Measurements from ENCODE around the gene ZBTB20.

Gene ZBTB20

DNA sequence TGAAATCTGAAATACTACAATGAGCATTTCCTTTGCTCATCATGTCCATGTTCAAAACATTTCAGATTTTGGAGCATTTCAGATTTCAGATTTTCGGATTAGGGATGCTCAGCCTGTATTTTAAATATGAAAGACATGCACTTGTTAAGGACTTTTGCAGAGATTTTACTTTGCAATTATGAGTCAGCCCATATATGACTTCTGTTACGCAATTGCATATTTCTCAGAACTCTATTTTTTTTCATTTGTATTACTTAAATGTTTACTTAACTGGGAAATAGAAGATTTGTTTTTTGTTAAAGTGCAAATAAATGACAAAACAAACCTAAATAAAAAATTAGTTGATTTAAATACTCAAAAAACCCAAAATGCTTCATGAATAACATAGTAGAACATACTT is 376.2 kb downstream of the ZBTB20 start:
- no peak for DNase-seq (ENCODE audit: low read depth, low spot score)

DNA sequence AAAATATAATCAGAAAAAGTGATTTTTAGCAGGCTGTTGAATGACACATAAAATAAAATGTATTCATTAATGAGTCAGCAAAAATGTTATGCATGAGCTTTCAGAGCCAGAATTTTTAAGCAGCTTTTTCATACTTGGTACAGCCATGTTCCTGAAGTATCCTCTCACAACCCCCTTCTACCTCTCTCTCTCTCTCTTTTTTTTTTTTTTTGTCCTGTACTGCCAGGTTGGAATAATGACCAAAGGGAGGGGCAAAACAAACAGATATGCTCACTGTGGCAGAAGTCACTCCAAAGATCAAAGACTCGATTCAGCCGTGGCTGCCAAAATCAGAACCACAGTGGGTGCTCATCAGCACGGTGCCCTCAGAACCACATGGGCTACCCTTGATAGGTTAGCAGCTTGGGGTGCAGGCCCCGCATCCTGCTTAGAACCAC is 383.0 kb downstream of the ZBTB20 start:
- DNase-seq (ENCODE audit: low read depth, low spot score) = no peak

GRCh38 chr3:114762144-114762543 is 384.9 kb downstream of the ZBTB20 start:
- DNase-seq (ENCODE audit: low read depth, low spot score) = no peak

- DNase-seq (ENCODE audit: low read depth, low spot score) = no peak
Observed at GRCh38 chr3:114760679-114761078, 386.4 kb downstream of the ZBTB20 start.

GRCh38 chr3:114758831-114759699 is 388.0 kb downstream of the ZBTB20 start:
- no peak for DNase-seq (ENCODE audit: low read depth, low spot score)

- no peak for DNase-seq (ENCODE audit: low read depth, low spot score)
Observed at GRCh38 chr3:114756506-114757279, 390.4 kb downstream of the ZBTB20 start.

DNA sequence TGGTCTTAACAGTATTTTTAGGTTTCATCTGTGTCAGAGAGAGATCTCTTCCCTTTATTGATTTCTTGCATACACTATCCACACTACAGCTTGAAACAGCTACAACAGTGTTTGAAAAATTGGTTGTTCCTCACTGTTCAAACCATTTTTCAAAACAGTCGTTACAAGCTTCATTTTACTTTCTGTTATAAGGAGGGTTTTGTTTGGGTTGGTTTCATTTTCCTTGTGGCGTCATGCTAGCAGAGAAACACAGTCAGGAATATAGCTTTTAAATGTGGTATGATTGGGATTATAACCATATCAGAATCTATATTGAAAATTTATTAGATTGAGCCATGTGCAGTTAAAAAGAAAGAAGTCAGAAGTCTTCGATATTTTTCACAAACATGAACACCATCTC is 400.6 kb downstream of the ZBTB20 start:
- DNase-seq (ENCODE audit: low read depth, low spot score) = no peak

DNA sequence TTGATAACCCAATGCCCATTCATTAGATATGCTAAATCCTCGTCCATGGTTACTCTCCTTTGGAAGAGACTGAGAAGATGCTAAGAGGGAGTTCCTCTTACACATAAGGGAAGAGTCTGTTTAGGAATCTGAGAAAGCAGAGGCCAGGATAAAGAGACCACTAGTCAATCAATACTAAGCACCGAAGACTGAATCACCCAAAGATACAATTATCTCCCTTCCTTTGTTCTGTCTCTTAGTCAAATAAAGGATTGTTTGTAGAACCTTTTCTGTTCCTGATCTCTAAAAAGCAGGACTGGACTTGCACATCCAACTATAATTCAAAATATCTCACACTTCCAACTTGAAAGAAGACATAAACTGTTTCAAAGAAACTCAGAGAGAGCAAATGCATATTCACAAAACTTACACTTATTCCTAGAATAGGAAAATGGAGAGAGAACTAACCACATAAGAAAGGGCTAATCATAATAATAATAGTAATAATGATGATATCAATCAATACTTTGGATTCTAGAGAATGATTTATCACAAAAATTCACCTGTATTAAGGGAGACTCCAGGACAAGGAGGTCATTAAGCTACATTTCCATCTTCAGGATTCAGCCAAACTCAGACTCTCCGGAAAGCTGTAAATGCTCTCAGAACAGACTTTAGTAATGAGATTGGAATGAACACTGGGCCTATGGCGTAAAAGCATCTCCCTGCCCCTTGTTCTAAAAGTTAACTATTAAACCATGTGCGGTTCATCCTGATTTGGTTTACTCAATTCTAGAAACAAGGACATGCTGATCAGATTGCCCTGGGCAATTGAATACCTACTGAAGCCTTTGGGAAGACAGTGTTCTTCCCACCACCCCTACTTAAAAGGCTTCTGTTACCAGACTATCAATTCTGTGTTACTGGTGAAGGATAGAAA is 401.5 kb downstream of the ZBTB20 start:
- DNase-seq (ENCODE audit: low read depth, low spot score) = no peak

DNA sequence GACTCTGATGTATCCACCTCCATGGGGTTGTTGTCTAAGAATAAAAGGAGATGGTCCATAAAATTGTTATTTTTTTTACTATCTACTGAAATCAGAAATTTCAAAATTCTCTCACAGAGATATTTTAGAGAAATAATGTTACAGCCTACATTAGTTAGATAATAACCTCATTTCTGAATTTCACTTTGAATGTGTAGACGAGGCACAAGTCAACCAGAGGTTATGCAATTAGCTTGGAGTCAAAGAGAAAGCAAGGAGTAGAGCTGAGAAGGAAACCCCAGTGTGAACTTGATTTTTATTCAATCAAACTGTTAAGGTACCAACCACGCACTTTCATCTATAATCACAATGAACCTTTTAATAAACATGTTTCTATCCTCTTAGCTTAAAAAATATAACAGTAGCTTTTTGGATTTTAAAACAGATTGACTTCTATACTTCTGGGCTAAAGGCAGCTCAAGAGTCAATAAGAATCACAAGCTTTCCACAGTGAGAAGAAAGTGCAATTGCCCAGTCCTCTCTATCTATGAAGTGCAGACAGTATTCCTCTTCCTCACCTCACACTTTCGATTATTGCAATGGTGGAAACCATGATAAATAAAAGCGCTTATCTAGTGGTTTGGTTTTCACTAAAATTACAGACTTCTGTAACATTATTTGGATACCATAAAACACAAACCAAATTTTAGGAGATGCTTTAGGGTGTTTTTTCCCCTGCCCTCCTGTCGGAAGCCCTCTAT is 403.2 kb downstream of the ZBTB20 start:
- no peak for DNase-seq (ENCODE audit: low read depth, low spot score)

- DNase-seq (ENCODE audit: low read depth, low spot score) = no peak
Observed at GRCh38 chr3:114741066-114741465, 406.0 kb downstream of the ZBTB20 start.

DNA sequence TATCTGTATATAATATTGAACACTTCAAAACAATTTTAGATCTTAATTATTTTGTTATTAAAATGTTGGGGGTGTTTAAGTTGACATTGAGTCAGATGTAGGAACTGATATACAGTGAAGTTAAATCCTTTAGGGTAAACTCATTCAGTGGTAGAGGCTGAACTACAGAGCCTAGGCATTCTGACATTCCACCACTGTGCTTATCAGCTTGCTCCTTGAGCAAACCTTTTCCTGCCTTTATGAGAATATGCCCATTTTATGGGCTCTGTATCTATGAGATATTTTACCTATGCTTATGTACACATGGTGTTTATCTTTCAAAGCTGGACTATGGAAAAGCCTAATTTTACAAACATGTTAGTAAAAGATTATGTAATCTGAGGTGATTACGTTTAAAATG is 407.5 kb downstream of the ZBTB20 start:
- no peak for DNase-seq (ENCODE audit: low read depth, low spot score)

DNA sequence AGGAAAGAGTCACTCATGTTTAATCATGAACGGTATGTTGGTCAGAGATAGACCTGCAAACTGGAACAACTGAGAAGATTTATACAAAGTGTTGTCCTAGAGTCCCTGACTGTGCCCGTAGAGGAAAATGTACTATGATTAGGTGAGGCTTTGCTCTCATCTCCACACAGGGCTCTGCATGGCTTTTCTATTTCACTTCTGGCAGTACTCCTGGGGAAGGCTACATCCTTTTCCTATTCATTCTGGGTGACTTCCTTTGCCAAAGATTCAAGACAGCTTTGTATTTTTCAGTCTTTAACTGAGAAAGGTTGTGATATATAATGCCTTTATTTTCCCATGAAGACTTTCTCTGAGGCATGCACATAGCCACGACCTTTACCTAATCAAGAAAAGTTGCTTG is 414.7 kb downstream of the ZBTB20 start:
- no peak for DNase-seq (ENCODE audit: low read depth, low spot score)

DNA sequence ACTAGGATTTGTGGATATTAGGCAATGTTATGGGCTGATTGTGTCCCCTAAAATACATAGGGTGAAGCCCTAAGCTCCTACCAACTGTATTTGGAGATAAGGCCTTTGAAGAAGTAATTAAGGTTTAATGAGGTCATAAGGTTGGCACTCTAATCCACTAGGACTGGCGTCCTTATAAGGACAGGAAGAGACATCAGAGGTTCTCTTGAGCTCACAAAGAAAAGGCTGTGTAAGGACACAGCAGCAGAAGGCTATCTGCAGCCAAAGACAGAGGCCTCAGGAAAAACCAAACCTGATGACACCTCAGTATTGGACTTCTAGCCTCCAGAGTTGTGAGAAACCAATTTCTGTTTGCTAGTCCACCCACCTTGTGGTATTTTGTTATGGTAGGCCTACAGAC is 416.7 kb downstream of the ZBTB20 start:
- DNase-seq (ENCODE audit: low read depth, low spot score) = no peak

DNA sequence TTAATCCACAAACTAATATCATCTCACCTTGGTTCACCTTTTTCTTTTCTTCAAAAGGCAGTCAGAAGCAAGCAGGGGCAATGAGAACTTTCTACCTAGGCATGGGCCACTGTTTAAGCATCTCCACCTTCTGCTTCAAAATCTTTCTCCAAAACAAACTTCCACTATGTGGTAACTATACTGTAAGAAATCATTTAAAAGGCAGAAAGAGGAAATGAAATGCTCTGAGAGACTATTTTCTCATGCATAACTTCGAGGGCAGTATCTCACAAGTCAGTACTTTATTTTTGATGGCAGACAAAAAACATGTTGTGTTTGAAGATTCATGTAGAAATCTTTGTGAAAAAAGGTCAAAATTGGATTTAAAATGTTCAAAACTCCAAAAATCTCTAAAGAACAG is 419.7 kb downstream of the ZBTB20 start:
- DNase-seq (ENCODE audit: low read depth, low spot score) = no peak

GRCh38 chr3:114725966-114726365 is 421.1 kb downstream of the ZBTB20 start:
- no peak for DNase-seq (ENCODE audit: low read depth, low spot score)

DNA sequence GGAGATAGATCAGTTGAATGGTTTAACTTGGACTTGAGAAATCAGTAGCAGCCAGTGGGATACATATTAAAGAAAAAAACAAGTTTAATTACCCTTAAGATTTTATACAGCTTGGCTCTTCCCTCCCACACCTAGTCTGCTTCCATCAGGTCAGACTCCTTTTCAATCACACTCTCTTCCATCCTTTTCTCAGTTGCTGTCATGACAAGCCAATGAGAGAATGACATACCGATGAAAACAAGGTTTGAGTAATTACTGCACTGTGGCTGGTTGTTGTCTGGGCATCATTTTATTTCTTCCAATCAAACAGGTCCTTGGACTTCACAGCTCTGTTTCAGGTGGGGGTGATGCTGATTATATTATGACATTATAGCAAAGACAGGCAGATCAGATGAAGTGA is 424.6 kb downstream of the ZBTB20 start:
- DNase-seq (ENCODE audit: low read depth, low spot score) = no peak

DNA sequence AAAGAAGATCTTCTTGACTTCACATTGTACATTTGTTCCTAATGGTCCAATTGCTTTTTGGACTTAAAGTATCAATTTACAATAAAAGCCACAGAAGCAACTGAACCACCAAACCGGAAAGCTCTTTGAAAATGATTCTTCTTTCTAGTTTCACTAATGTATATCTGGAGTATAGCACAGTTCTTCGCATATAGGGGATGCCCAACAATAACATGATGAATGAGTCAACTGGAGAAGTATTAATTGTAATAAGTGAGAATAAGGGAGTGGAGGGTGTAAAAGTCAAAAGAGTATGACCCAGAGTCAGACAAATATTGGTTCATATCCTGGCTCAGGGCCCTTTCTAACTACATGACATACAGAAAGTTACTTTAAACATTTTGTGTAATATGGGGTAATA is 425.2 kb downstream of the ZBTB20 start:
- DNase-seq (ENCODE audit: low read depth, low spot score) = no peak

GRCh38 chr3:114721209-114721608 is 425.9 kb downstream of the ZBTB20 start:
- DNase-seq (ENCODE audit: low read depth, low spot score) = no peak

DNA sequence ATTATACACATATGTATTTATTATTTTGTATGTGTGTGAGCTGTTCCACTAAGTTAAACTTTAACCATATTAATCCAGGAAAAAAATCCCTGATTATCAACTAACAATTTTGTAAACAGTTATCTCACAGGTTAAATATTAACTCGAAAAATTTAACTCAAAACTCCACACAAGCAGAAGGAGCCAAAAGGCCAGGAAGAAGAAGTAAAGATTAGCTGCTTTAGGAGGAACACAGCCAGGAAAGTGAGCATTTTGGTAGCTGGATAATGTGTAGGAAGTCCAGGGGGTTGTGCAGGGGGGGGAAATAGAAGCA is 428.2 kb downstream of the ZBTB20 start:
- DNase-seq (ENCODE audit: low read depth, low spot score) = no peak

DNA sequence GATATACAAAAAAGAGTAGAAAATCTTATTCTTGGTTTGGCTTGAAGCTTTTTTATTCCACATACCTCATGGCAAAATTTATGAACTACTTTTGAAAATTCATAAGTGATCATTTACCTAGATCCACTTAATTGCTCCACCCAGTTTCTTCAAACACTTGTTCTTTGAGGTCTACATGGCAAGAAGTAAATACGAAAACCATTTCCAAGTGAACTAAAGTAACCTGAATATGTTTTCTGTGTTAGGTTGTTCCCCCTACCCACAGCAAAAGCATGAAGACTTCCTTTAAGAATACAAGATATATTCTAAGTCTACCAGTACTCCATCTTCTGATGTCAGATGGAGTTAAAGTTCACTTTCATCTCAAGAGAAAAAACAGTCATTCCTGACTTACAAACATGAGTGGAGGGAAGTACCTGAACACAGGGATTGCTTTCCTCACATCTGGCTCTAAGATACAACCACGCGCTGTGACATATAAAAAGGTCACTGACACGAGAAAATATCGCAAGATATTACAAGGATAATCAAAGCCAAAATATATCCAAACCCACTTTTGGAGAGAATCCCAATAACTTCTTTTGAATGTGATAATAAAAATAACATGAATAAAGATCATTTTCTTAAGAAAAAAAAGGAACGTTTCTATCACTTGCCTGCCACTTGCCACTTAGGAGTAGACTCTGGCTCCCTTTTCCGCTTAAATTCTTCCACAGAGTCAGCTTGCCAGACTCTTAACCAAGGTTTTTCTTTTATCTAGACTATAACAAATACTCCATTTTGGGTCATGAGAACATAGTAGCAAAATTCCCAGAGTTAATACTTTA is 428.8 kb downstream of the ZBTB20 start:
- no peak for DNase-seq (ENCODE audit: low read depth, low spot score)
